HEK293 (cell line): ENCODE data around the gene HS3ST1.

ENCODE experiments used
- CTCF ChIA-PET: fragments of 350-600 bp; formaldehyde crosslinking; extraction: SDS; loops from one replicate; lab custom pipeline; 2021; ENCODE audit warnings: antibody characterized with exemption; lab: Yijun Ruan, JAX
- POLR2A ChIA-PET: fragments of 300-600 bp; formaldehyde crosslinking; extraction: SDS; loops from one replicate; lab custom pipeline; 2020; ENCODE audit warnings: antibody characterized with exemption, inconsistent platforms; lab: Yijun Ruan, JAX
- H3K27ac ChIP-seq: fragments of 200-500 bp; sonication (Bioruptor generic); 2 replicates; pipeline ENCODE4 v1.5.1; 2014; ENCODE audit warnings: low read depth, low read length, control low read depth, inconsistent platforms; ENCODE audit errors: extremely low read depth
- H3K36me3 ChIP-seq, 2 experiments: fragments of 200-500 bp in 1 of 2; sonication (Bioruptor generic) in 1 of 2; 1 replicate in 1 of 2; 2 replicates in 1 of 2; pipeline ENCODE4 v1.5.1; 2014 to 2017; ENCODE audit warnings: inconsistent platforms in 2 of 2, low read length in 2 of 2; ENCODE audit not compliant: control insufficient read depth in 2 of 2, insufficient read depth in 1 of 2
- H3K4me1 ChIP-seq: fragments of 200-500 bp; sonication (Bioruptor generic); 2 replicates; pipeline ENCODE4 v1.5.1; 2014; ENCODE audit warnings: mild to moderate bottlenecking, low read length, inconsistent platforms; ENCODE audit not compliant: control insufficient read depth, insufficient read depth
- H3K4me3 ChIP-seq: 2 replicates; pipeline ENCODE4 v1.5.1; 2011; ENCODE audit warnings: low read depth, mild to moderate bottlenecking, control low read depth, low read length, moderate library complexity
- H3K9me3 ChIP-seq: fragments of 200-500 bp; sonication (Bioruptor generic); 2 replicates; pipeline ENCODE4 v1.5.1; 2014; ENCODE audit warnings: low read depth, low read length, inconsistent platforms; ENCODE audit not compliant: control insufficient read depth, insufficient read depth
- IKZF3 ChIP-seq: fragments of 450-650 bp; IDR thresholded peaks from 2 replicates; pipeline ENCODE4 v1.5.0; 2018; ENCODE audit warnings: missing biosample characterization, mild to moderate bottlenecking, missing genetic modification characterization, moderate library complexity
- KLF10 ChIP-seq: fragments of 450-650 bp; IDR thresholded peaks from 2 replicates; pipeline ENCODE4 v1.5.1; 2018; ENCODE audit warnings: missing biosample characterization, mild to moderate bottlenecking, missing genetic modification characterization
- KLF9 ChIP-seq: fragments of 450-650 bp; formaldehyde crosslinking; IDR thresholded peaks from 2 replicates; pipeline ENCODE4 v1.5.1; 2016; ENCODE audit warnings: missing biosample characterization, missing genetic modification characterization, low read depth
- REPIN1 ChIP-seq: fragments of 450-650 bp; formaldehyde crosslinking; IDR thresholded peaks from 2 replicates; pipeline ENCODE4 v1.5.1; 2017; ENCODE audit warnings: missing biosample characterization, missing genetic modification characterization, low read depth
- SP3 ChIP-seq: fragments of 450-650 bp; formaldehyde crosslinking; IDR thresholded peaks from 2 replicates; pipeline ENCODE4 v1.5.1; 2016; ENCODE audit warnings: missing biosample characterization, missing genetic modification characterization
- YY2 ChIP-seq: fragments of 450-650 bp; formaldehyde crosslinking; IDR thresholded peaks from 2 replicates; pipeline ENCODE4 v1.5.1; 2016; ENCODE audit warnings: missing biosample characterization, missing genetic modification characterization
- ZFP37 ChIP-seq: fragments of 450-650 bp; formaldehyde crosslinking; IDR thresholded peaks from 2 replicates; pipeline ENCODE4 v1.5.1; 2016; ENCODE audit warnings: missing biosample characterization, missing genetic modification characterization
- ZNF10 ChIP-seq: fragments of 450-650 bp; formaldehyde crosslinking; IDR thresholded peaks from 2 replicates; pipeline ENCODE4 v1.5.1; 2017; ENCODE audit warnings: missing biosample characterization, missing genetic modification characterization
- ZNF146 ChIP-seq: fragments of 450-650 bp; formaldehyde crosslinking; IDR thresholded peaks from 2 replicates; pipeline ENCODE4 v1.5.1; 2016; ENCODE audit warnings: missing biosample characterization, missing genetic modification characterization
- ZNF335 ChIP-seq: fragments of 450-650 bp; formaldehyde crosslinking; conservative IDR thresholded peaks from 2 replicates; pipeline ENCODE4 v1.5.1; 2016; ENCODE audit warnings: missing biosample characterization, missing genetic modification characterization
- ZNF623 ChIP-seq: fragments of 450-650 bp; formaldehyde crosslinking; IDR thresholded peaks from 2 replicates; pipeline ENCODE4 v1.5.1; 2016; ENCODE audit warnings: missing biosample characterization, missing genetic modification characterization
- ZNF626 ChIP-seq: fragments of 450-650 bp; sonication (Bioruptor Pico); formaldehyde crosslinking; IDR thresholded peaks from 2 replicates; pipeline ENCODE4 v1.5.1; 2018; ENCODE audit warnings: missing biosample characterization, missing genetic modification characterization, inconsistent platforms
- TF ChIP-seq, protein P1 (sequence below): fragments of 450-650 bp; formaldehyde crosslinking; IDR thresholded peaks from 2 replicates; pipeline ENCODE4 v1.5.1; 2016; ENCODE audit warnings: missing biosample characterization, missing genetic modification characterization
- TF ChIP-seq, protein P2 (sequence below): fragments of 450-650 bp; formaldehyde crosslinking; conservative IDR thresholded peaks from 2 replicates; pipeline ENCODE4 v1.5.1; 2016; ENCODE audit warnings: low read depth, missing biosample characterization, missing genetic modification characterization
- TF ChIP-seq, protein P3 (sequence below): fragments of 450-650 bp; formaldehyde crosslinking; optimal IDR thresholded peaks from 2 replicates; pipeline ENCODE3; 2016; ENCODE audit warnings: missing biosample characterization, mild to moderate bottlenecking, missing genetic modification characterization

HS3ST1 gene

DNA sequence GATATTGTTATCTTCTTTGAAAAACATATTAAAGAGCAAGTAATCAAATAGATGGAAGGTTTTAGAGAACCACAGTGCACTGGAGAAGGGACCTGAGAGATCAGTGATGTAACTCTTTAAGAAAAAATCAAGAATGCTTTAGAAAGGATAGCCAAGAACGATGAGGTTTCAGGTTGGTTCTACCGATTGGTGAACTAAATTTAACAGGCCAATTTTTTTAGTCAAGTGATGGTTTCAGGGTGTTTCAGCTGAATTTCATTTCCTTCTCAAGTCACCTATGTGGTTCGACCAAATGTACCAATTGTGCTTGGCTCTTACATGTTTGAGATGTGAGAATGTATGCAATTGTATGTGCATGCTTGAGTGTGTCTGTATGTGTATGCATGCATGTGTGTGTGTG lies 26.5 kb downstream of the HS3ST1 start (continued):
- TF ChIP-seq, protein P1, sequence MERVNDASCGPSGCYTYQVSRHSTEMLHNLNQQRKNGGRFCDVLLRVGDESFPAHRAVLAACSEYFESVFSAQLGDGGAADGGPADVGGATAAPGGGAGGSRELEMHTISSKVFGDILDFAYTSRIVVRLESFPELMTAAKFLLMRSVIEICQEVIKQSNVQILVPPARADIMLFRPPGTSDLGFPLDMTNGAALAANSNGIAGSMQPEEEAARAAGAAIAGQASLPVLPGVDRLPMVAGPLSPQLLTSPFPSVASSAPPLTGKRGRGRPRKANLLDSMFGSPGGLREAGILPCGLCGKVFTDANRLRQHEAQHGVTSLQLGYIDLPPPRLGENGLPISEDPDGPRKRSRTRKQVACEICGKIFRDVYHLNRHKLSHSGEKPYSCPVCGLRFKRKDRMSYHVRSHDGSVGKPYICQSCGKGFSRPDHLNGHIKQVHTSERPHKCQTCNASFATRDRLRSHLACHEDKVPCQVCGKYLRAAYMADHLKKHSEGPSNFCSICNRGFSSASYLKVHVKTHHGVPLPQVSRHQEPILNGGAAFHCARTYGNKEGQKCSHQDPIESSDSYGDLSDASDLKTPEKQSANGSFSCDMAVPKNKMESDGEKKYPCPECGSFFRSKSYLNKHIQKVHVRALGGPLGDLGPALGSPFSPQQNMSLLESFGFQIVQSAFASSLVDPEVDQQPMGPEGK (tag by site-specific recombination) = no peak
- TF ChIP-seq SP3 (no peak), ZNF626 (tag by site-specific recombination) (no peak), KLF9 (tag by site-specific recombination) (no peak), ZNF335 (tag by site-specific recombination) (no peak)
- TF ChIP-seq, all 188 proteins: peak for 0

DNA sequence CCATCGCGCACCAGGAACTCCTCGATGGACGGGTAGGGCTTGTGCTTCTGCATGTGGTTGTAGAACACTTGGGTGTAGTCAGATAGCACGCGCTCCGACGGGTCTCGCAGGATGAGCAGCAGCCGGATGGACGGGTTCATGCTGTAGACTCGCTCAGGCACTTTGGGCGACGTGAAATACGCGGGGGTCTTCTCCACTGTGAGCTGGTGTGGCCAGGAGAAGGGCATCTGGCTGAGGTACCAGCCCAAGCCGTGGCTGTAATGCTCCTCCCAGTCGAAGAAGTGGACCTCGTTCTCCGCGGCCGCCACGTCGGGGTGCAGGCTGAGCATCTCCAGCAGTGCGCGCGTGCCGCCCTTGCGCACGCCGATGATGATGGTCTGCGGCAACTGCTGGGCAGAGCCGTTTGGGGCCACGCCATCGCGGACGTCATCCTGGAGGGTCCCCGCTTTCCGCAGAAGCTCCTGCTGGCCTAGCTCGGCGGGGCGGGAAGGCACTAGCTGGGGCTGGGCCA lies 29.2 kb downstream of the HS3ST1 start:
- ChIA-PET CTCF (no interaction called here), POLR2A (no interaction called here)
- H3K9me3 ChIP-seq = no peaks in the 10 kb centered on the region
- H3K27ac ChIP-seq = no peak overlapping the region
- peaks cover 0 to 7% of the 10 kb centered on the region in 2 experiments; a peak in 1 of 3 replicates for H3K36me3 ChIP-seq
- TF ChIP-seq, protein P2, sequence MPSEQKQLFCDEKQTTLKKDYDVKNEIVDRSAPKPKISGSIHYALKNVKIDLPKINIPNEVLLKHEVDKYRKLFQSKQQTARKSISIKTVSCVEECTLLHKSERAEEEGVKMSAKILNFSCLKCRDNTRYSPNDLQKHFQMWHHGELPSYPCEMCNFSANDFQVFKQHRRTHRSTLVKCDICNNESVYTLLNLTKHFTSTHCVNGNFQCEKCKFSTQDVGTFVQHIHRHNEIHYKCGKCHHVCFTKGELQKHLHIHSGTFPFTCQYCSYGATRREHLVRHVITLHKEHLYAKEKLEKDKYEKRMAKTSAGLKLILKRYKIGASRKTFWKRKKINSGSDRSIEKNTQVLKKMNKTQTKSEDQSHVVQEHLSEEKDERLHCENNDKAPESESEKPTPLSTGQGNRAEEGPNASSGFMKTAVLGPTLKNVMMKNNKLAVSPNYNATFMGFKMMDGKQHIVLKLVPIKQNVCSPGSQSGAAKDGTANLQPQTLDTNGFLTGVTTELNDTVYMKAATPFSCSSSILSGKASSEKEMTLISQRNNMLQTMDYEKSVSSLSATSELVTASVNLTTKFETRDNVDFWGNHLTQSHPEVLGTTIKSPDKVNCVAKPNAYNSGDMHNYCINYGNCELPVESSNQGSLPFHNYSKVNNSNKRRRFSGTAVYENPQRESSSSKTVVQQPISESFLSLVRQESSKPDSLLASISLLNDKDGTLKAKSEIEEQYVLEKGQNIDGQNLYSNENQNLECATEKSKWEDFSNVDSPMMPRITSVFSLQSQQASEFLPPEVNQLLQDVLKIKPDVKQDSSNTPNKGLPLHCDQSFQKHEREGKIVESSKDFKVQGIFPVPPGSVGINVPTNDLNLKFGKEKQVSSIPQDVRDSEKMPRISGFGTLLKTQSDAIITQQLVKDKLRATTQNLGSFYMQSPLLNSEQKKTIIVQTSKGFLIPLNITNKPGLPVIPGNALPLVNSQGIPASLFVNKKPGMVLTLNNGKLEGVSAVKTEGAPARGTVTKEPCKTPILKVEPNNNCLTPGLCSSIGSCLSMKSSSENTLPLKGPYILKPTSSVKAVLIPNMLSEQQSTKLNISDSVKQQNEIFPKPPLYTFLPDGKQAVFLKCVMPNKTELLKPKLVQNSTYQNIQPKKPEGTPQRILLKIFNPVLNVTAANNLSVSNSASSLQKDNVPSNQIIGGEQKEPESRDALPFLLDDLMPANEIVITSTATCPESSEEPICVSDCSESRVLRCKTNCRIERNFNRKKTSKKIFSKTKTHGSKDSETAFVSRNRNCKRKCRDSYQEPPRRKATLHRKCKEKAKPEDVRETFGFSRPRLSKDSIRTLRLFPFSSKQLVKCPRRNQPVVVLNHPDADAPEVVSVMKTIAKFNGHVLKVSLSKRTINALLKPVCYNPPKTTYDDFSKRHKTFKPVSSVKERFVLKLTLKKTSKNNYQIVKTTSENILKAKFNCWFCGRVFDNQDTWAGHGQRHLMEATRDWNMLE (tag by site-specific recombination) = no peak
- TF ChIP-seq ZFP37 (tag by site-specific recombination) (no peak), YY2 (tag by site-specific recombination) (no peak), IKZF3 (tag by site-specific recombination) (no peak), ZNF335 (tag by site-specific recombination) (no peak)
- H3K4me1 ChIP-seq = no peaks in the 10 kb centered on the region
- no peak overlapping the region for H3K4me3 ChIP-seq

DNA sequence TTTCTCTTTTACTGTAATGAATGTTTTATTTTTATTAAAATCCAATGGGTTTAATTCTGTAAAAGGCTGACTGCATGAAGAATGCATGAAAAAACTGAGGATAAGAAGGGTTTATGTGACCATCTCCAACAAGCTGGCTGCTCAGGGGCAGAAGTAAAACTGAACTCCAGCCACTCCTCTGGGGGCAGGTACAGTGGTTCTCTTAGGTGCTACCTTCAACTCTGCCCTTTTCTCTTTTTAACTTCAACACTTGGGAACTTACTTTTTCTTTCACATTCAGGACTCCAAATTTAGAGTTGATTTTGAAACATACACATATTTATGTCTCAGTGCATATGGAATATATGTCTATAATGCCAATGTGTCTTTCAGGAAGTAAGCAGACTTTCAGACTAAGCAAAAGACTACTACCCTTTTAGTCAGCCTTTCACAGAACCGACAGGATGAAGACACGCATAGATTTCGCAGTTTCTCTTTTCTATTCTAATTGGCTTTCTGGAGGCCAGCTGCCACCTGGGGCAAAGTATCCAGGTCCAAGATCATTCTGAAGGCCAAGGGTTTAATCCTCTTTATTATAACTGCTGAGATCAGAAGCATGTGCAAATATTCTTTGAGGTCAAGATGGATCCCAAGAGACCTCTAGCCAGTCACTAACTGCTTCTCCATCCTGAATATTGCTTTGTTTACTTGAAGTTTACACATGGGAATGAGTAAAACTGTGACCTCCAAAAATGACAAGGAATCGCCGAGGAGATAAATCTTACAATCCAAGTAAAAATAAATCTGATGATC lies 30.7 kb downstream of the HS3ST1 start:
- peaks cover 0 to 7% of the 10 kb centered on the region in 2 experiments; a peak in 1 of 3 replicates for H3K36me3 ChIP-seq
- ChIA-PET CTCF (no interaction called here), POLR2A (no interaction called here)
- no peaks in the 10 kb centered on the region for H3K9me3 ChIP-seq
- no peak for TF ChIP-seq ZNF623
- no peaks in the 10 kb centered on the region for H3K4me1 ChIP-seq
- H3K4me3 ChIP-seq = no peak overlapping the region
- no peak overlapping the region for H3K27ac ChIP-seq

DNA sequence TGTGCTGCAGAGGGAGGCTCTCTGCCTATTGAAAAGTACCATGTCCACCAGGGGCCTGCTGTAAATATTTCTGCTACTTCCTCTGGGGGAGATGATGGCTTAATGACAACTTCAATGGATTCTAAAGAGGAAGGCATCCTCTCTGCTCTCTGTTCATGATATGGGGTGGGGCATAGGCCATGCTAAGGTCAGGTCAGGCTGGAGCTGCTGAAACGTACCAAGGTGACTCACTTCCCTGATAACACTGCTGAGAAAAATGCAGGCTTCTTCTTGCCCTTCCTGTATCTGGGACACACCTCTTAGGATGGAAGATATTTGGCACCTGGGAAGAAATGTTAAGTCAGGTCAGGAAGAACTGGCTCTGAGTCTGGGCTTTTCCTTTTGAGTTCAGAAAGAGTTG lies 31.5 kb downstream of the HS3ST1 start:
- Histone ChIP-seq H3K36me3 (peaks cover 0 to 7% of the 10 kb centered on the region in 2 experiments; a peak in 1 of 3 replicates), H3K4me1 (no peaks in the 10 kb centered on the region), H3K4me3 (no peak overlapping the region), H3K9me3 (no peaks in the 10 kb centered on the region), H3K27ac (no peak overlapping the region)
- ChIA-PET CTCF (no interaction called here), POLR2A (no interaction called here)
- TF ChIP-seq, protein P3, sequence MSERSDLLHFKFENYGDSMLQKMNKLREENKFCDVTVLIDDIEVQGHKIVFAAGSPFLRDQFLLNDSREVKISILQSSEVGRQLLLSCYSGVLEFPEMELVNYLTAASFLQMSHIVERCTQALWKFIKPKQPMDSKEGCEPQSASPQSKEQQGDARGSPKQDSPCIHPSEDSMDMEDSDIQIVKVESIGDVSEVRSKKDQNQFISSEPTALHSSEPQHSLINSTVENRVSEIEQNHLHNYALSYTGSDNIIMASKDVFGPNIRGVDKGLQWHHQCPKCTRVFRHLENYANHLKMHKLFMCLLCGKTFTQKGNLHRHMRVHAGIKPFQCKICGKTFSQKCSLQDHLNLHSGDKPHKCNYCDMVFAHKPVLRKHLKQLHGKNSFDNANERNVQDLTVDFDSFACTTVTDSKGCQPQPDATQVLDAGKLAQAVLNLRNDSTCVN (tag by site-specific recombination) = no peak
- TF ChIP-seq KLF10 (tag by site-specific recombination) (no peak), ZNF10 (tag by site-specific recombination) (no peak), REPIN1 (no peak), ZNF146 (tag by site-specific recombination) (no peak)
- TF ChIP-seq, protein P2 (tag by site-specific recombination) = no peak
